ENCODE data around the gene FNDC8. TPM values are rescaled to one million over a fixed set of nuclear protein-coding genes. Genes with fewer than 3 reads are reported as not detected.

The FNDC8 gene
- total and polyA plus RNA-seq, 2 of the 8 experiments (the other 6 are each of a cell fraction or from before 2014, with no cell fraction given): not detected

DNA sequence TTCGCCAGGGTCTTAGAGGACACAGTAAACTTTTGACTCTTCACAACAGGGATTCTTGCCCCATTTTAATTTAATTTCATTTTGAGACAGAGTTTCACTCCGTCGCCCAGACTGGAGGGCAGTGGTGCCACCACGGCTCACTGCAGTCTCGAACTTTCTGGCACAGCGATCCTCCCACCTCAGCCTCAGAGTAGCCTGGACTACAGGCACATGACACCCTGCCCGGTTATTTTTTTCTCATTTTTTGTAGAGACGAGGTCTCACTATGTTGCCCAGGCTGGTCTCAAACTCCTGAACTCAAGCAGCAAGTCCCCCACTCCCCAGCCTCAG lies 21.0 kb downstream of the FNDC8 start (continued):
- no peak for TF ChIP-seq RAD21 (IDR thresholded peaks at IDR 0.05 in 1 of 2, conservative IDR thresholded peaks at IDR 0.05 in 1 of 2; ENCODE audit: low read depth in 2 of 2, low read length in 2 of 2)
